GM23248 (cell line): ENCODE data around the gene IDH3A. TPM values are rescaled to one million over a fixed set of nuclear protein-coding genes. Genes with fewer than 3 reads are reported as not detected.

Source experiments
- DNase-seq: peaks from one replicate; pipeline ENCODE4 v3.0.0-alpha.2; 2015
- H2AFZ ChIP-seq: fragments of 200-600 bp; sonication (generic); 2 replicates; pipeline ENCODE4 v1.6.1; 2016; ENCODE audit warnings: antibody characterized with exemption
- H3F3A ChIP-seq: fragments of 200-600 bp; sonication (generic); 2 replicates; pipeline ENCODE4 v1.6.1; 2016; ENCODE audit warnings: mild to moderate bottlenecking, antibody characterized with exemption, mixed run types; ENCODE audit not compliant: insufficient read depth
- H3K27ac ChIP-seq: fragments of 200-600 bp; sonication (generic); 2 replicates; pipeline ENCODE4 v1.5.1; 2016; ENCODE audit warnings: mild to moderate bottlenecking
- H3K27me3 ChIP-seq: fragments of 200-600 bp; sonication (generic); replicated peaks from 2 replicates; pipeline ENCODE4 v1.6.1; 2016; ENCODE audit warnings: mild to moderate bottlenecking; ENCODE audit not compliant: insufficient read depth
- H3K36me3 ChIP-seq: fragments of 200-600 bp; sonication (generic); 2 replicates; pipeline ENCODE4 v1.6.1; 2016; ENCODE audit warnings: low read depth, mild to moderate bottlenecking
- H3K4me1 ChIP-seq: fragments of 200-600 bp; sonication (generic); 2 replicates; pipeline ENCODE4 v1.6.1; 2016; ENCODE audit warnings: mild to moderate bottlenecking; ENCODE audit not compliant: insufficient read depth
- H3K4me2 ChIP-seq: fragments of 200-600 bp; sonication (generic); one replicate; pipeline ENCODE4 v1.6.1; 2016; ENCODE audit warnings: mild to moderate bottlenecking; ENCODE audit not compliant: unreplicated experiment
- H3K4me3 ChIP-seq: fragments of 200-600 bp; sonication (generic); 2 replicates; pipeline ENCODE4 v1.5.1; 2016; ENCODE audit warnings: mild to moderate bottlenecking
- H3K79me2 ChIP-seq: fragments of 200-600 bp; sonication (generic); 2 replicates; pipeline ENCODE4 v1.6.1; 2016; ENCODE audit warnings: mild to moderate bottlenecking; ENCODE audit not compliant: insufficient read depth
- H3K9ac ChIP-seq: fragments of 200-600 bp; sonication (generic); 2 replicates; pipeline ENCODE4 v1.6.1; 2016; ENCODE audit warnings: mild to moderate bottlenecking
- H3K9me2 ChIP-seq: fragments of 200-600 bp; sonication (generic); 2 replicates; pipeline ENCODE4 v1.6.1; 2016; ENCODE audit warnings: mixed run types, mild to moderate bottlenecking, moderate library complexity; ENCODE audit not compliant: insufficient read depth
- H3K9me3 ChIP-seq: fragments of 200-600 bp; sonication (generic); one replicate; pipeline ENCODE4 v1.6.1; 2017; ENCODE audit warnings: low read depth
- H4K20me1 ChIP-seq: fragments of 200-600 bp; sonication (generic); 2 replicates; pipeline ENCODE4 v1.6.0; 2016; ENCODE audit not compliant: insufficient read depth
- EZH2 ChIP-seq: fragments of 200-600 bp; sonication (generic); IDR thresholded peaks from 2 replicates; pipeline ENCODE4 v1.6.1; 2018; ENCODE audit warnings: antibody characterized with exemption, mild to moderate bottlenecking; ENCODE audit not compliant: insufficient read depth, poor library complexity, severe bottlenecking
- EZH2phosphoT487 ChIP-seq: fragments of 200-600 bp; sonication (generic); IDR thresholded peaks from 2 replicates; pipeline ENCODE4 v1.6.1; 2018; ENCODE audit warnings: antibody characterized with exemption, moderate library complexity, mild to moderate bottlenecking, low read depth; ENCODE audit not compliant: insufficient read depth
- WGBS, 2 experiments: methylation state at CpG; one replicate each; pipeline ENCODE4 v1.1.6; 2015 to 2017; ENCODE audit warnings: low lambda C conversion rate in 2 of 2, low coverage in 1 of 2; ENCODE audit errors: missing lambda C conversion rate in 2 of 2; 5-methylcytosine and 5-hydroxymethylcytosine counted together
- in situ Hi-C: fragments of 300-500 bp; cut with MboI; formaldehyde crosslinking; loops from 2 replicates; pipeline ENCODE4 v1.15.0; 2020
- polyA plus RNA-seq: library from polyadenylated mRNA; unstranded; fragments of >200 nt; fragmentation: Nextera tagmentation; extraction: Ambion mirVana; gene quantifications from 2 replicates; pipeline ENCODE4 v1.2.1, GENCODE V29; 2016
- total RNA-seq: library from RNA; depleted of rRNA; stranded (reverse); fragments of >200 nt; shearing (Covaris generic); gene quantifications from 2 replicates; pipeline ENCODE4 v1.2.3, GENCODE V29; 2014

The IDH3A gene
- total and polyA plus RNA-seq, 2 experiments from 2014 or later, result 47.1 to 50.3 TPM

DNA sequence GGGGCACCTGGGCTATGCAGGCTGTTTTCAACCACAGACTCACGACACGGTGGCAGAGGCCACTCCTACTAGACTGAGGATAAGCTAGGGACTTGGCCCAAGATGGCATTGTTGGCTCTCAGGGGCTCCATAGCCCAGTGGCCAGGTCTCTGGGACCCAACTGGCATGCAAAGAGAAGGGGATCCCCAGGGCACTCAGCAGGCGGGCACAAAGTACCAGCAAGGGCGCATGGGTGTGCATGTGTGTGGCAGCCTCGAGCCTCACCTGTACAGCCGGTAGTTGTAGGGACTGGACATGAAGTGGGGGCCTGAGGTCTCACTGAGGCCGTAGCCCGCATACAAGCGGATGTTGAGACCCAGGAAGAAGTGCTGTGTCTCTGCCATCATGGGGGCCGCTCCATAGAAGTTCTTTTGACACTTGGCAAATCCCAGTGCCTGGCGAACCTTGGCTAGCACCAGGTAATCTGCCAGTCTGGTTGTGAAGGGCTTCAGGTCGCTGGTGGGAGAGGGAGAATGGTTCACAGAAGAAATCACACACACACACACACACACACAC lies 30.2 kb downstream of the IDH3A start:
- Histone ChIP-seq H2AFZ (no peak overlapping the region), H3K27ac (no peak overlapping the region), H3K27me3 (no peaks in the 10 kb centered on the region), H3F3A (no peaks in the 10 kb centered on the region), H3K4me1 (no peaks in the 10 kb centered on the region), H3K4me3 (no peak overlapping the region), H3K9me3 (no peaks in the 10 kb centered on the region), H3K4me2 (no peak overlapping the region), H4K20me1 (no peaks in the 10 kb centered on the region), H3K36me3 (no peaks in the 10 kb centered on the region), H3K79me2 (no peaks in the 10 kb centered on the region), H3K9me2 (no peaks in the 10 kb centered on the region), H3K9ac (no peak overlapping the region)
- in situ Hi-C loops, result no loop called here
- no peak for TF ChIP-seq EZH2
- no peak for TF ChIP-seq EZH2phosphoT487
- no peak for DNase-seq
- 65 to 78% methylated on average over 12 of the region's 12 CpGs for WGBS, 2 experiments

- H3K4me2 ChIP-seq, result no peak overlapping the region
- no peaks in the 10 kb centered on the region for H3K9me2 ChIP-seq
- H3K27me3 ChIP-seq, result peaks cover 4% of the 10 kb centered on the region; the same call in 1 of the 2 replicates
- no peak overlapping the region for H3K4me3 ChIP-seq
- H3K36me3 ChIP-seq, result no peaks in the 10 kb centered on the region
- in situ Hi-C loops, result no loop called here
- no peak for DNase-seq
- no peaks in the 10 kb centered on the region for H3F3A ChIP-seq
- no peak overlapping the region for H2AFZ ChIP-seq
- 61 to 63% methylated on average over 5 of the region's 5 CpGs for WGBS, 2 experiments
- no peak overlapping the region for H3K27ac ChIP-seq
- no peaks in the 10 kb centered on the region for H3K79me2 ChIP-seq
- no peaks in the 10 kb centered on the region for H3K4me1 ChIP-seq
- no peak overlapping the region for H3K9ac ChIP-seq
- no peaks in the 10 kb centered on the region for H3K9me3 ChIP-seq
- no peaks in the 10 kb centered on the region for H4K20me1 ChIP-seq
- TF ChIP-seq EZH2, result no peak
- TF ChIP-seq EZH2phosphoT487, result no peak
These were observed 30.7 kb downstream of the IDH3A start for GRCh38 chr15:78179906-78180305.

DNA sequence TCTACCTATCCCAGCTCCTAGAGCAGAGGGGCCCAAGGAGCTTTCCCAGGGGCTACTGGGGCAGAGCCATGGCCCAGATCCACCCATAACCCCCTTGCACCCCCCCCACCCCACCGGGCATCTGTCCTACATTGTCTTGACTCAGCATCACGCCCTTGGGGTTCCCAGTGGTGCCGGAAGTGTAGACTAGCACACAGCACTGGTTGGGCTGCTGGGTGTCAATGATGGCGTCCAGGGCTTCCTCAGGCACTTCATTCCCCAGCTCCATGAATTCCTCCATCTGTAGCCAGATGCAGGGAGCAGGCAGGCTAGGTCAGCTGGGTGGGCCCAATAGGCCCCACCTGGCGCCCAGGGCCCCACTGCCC lies 33.2 kb downstream of the IDH3A start:
- Histone ChIP-seq H3K27me3 (peaks cover 11% of the 10 kb centered on the region; the same call in 1 of the 2 replicates), H3K4me3 (no peak overlapping the region), H4K20me1 (no peaks in the 10 kb centered on the region), H3K27ac (no peak overlapping the region), H3K4me2 (no peak overlapping the region), H3K4me1 (no peaks in the 10 kb centered on the region), H3K9me2 (no peaks in the 10 kb centered on the region), H2AFZ (no peak overlapping the region), H3F3A (no peaks in the 10 kb centered on the region), H3K9ac (no peak overlapping the region), H3K79me2 (no peaks in the 10 kb centered on the region), H3K9me3 (no peaks in the 10 kb centered on the region), H3K36me3 (no peaks in the 10 kb centered on the region)
- TF ChIP-seq EZH2phosphoT487, result no peak
- no peak for TF ChIP-seq EZH2
- DNase-seq, result no peak
- in situ Hi-C loops, result no loop called here
- 61 to 62% methylated on average over 4 to 5 of the region's 5 CpGs for WGBS, 2 experiments

DNA sequence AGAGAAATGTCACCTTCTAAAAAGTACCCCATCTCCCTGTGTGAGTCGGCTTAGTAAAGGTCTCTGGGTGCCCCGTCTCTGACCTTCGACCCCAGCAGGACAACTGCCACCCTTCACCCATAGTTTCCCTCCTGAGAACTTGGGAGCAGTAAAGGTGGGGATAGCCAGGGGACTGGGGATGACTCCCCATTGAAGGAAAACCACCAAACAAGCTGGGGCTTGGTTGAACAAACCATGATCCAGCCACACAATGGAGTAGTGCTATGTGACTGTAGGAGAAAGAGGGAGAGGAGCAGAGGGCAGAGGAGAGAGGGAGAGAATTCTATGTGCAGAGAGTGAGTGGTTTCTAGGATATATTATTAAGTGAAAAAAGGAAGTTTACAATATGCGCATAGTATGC lies 33.7 kb downstream of the IDH3A start:
- no peak overlapping the region for H3K4me2 ChIP-seq
- H3K4me1 ChIP-seq, result no peaks in the 10 kb centered on the region
- H3K79me2 ChIP-seq, result no peaks in the 10 kb centered on the region
- no peaks in the 10 kb centered on the region for H3K9me2 ChIP-seq
- no peaks in the 10 kb centered on the region for H3K36me3 ChIP-seq
- H4K20me1 ChIP-seq, result no peaks in the 10 kb centered on the region
- H3K9me3 ChIP-seq, result no peaks in the 10 kb centered on the region
- 70 to 79% methylated on average over 4 of the region's 4 CpGs for WGBS, 2 experiments
- H3K9ac ChIP-seq, result no peak overlapping the region
- peaks cover 11% of the 10 kb centered on the region; the same call in 1 of the 2 replicates for H3K27me3 ChIP-seq
- DNase-seq, result no peak
- no peak overlapping the region for H3K4me3 ChIP-seq
- no peaks in the 10 kb centered on the region for H3F3A ChIP-seq
- in situ Hi-C loops, result no loop called here
- TF ChIP-seq EZH2phosphoT487, result no peak
- no peak for TF ChIP-seq EZH2
- H3K27ac ChIP-seq, result no peak overlapping the region
- no peak overlapping the region for H2AFZ ChIP-seq
